H9 (cell line): ENCODE measurements around the gene DCHS2. TPM values are rescaled to one million over a fixed set of nuclear protein-coding genes. Genes with fewer than 3 reads are reported as not detected.

Experiments used
- DNase-seq: peaks from one replicate; pipeline ENCODE4 v3.0.0-alpha.2; 2017
- H2AFZ ChIP-seq: one replicate; pipeline ENCODE4 v1.6.1; 2013; ENCODE audit warnings: mild to moderate bottlenecking, low read length, control low read depth, moderate library complexity
- H2AK5ac ChIP-seq: 2 replicates; pipeline ENCODE4 v1.6.1; 2013; ENCODE audit warnings: low read length, control low read depth, mixed read lengths; ENCODE audit not compliant: insufficient read length
- H2BK120ac ChIP-seq: one replicate; pipeline ENCODE4 v1.6.1; 2013; ENCODE audit warnings: low read depth, mild to moderate bottlenecking, low read length, control low read depth, inconsistent platforms; ENCODE audit not compliant: poor library complexity, severe bottlenecking
- H2BK12ac ChIP-seq: 2 replicates; pipeline ENCODE4 v1.6.1; 2013; ENCODE audit warnings: low read length, control low read depth, mixed read lengths, low read depth; ENCODE audit not compliant: insufficient read length
- H2BK15ac ChIP-seq: 2 replicates; pipeline ENCODE4 v1.6.1; 2013; ENCODE audit warnings: low read depth, low read length, control low read depth
- H2BK20ac ChIP-seq: one replicate; pipeline ENCODE4 v1.6.1; 2013; ENCODE audit warnings: low read depth, mild to moderate bottlenecking, low read length, control low read depth, inconsistent platforms; ENCODE audit not compliant: poor library complexity, severe bottlenecking
- H2BK5ac ChIP-seq: 2 replicates; pipeline ENCODE4 v1.6.1; 2013; ENCODE audit warnings: low read length, control low read depth, mixed read lengths; ENCODE audit not compliant: insufficient read length
- H3K14ac ChIP-seq: 2 replicates; pipeline ENCODE4 v1.6.1; 2013; ENCODE audit warnings: low read length, control low read depth; ENCODE audit not compliant: insufficient read depth
- H3K18ac ChIP-seq: 2 replicates; pipeline ENCODE4 v1.6.1; 2013; ENCODE audit warnings: low read depth, mild to moderate bottlenecking, mixed read lengths, low read length, control low read depth; ENCODE audit not compliant: insufficient read length
- H3K23ac ChIP-seq: 2 replicates; pipeline ENCODE4 v1.6.1; 2013; ENCODE audit warnings: low read length, control low read depth, mixed read lengths, low read depth; ENCODE audit not compliant: insufficient read length
- H3K23me2 ChIP-seq: 2 replicates; pipeline ENCODE4 v1.6.1; 2013; ENCODE audit warnings: low read depth, mild to moderate bottlenecking, mixed read lengths, low read length, control low read depth; ENCODE audit not compliant: insufficient read length, poor library complexity, severe bottlenecking
- H3K27ac ChIP-seq: 2 replicates; pipeline ENCODE4 v1.5.1; 2013; ENCODE audit warnings: low read length, control low read depth, mixed read lengths, low read depth; ENCODE audit not compliant: insufficient read length
- H3K27me3 ChIP-seq: 2 replicates; pipeline ENCODE4 v1.6.1; 2013; ENCODE audit warnings: low read length, control low read depth, inconsistent platforms; ENCODE audit not compliant: insufficient read depth
- H3K4ac ChIP-seq: 2 replicates; pipeline ENCODE4 v1.6.1; 2013; ENCODE audit warnings: low read depth, mild to moderate bottlenecking, control low read depth, inconsistent platforms, low read length, moderate library complexity
- H3K4me1 ChIP-seq: 2 replicates; pipeline ENCODE4 v1.6.1; 2013; ENCODE audit warnings: low read length, control low read depth, inconsistent platforms; ENCODE audit not compliant: insufficient read depth
- H3K4me2 ChIP-seq: 2 replicates; pipeline ENCODE4 v1.6.1; 2013; ENCODE audit warnings: low read length, control low read depth, mixed read lengths; ENCODE audit not compliant: insufficient read length, insufficient read depth
- H3K56ac ChIP-seq: 2 replicates; pipeline ENCODE4 v1.6.1; 2013; ENCODE audit warnings: low read depth, mild to moderate bottlenecking, mixed read lengths, low read length, control low read depth; ENCODE audit not compliant: insufficient read length
- H3K79me1 ChIP-seq: 2 replicates; pipeline ENCODE4 v1.6.1; 2013; ENCODE audit warnings: low read depth, mild to moderate bottlenecking, moderate library complexity, low read length, control low read depth, inconsistent platforms; ENCODE audit not compliant: insufficient read depth, poor library complexity, severe bottlenecking
- H3K79me2 ChIP-seq: 2 replicates; pipeline ENCODE4 v1.6.1; 2013; ENCODE audit warnings: low read length, control low read depth, inconsistent platforms; ENCODE audit not compliant: insufficient read depth
- H3K9ac ChIP-seq: 2 replicates; pipeline ENCODE4 v1.6.1; 2013; ENCODE audit warnings: low read length, control low read depth, mixed read lengths; ENCODE audit not compliant: insufficient read length; ENCODE audit errors: extremely low read depth
- H3K9me3 ChIP-seq: one replicate; pipeline ENCODE4 v1.6.1; 2013; ENCODE audit warnings: low read depth, low read length, inconsistent platforms; ENCODE audit not compliant: control insufficient read depth
- H3T11ph ChIP-seq: one replicate; pipeline ENCODE4 v1.6.1; 2013; ENCODE audit warnings: mild to moderate bottlenecking, low read length, control low read depth, inconsistent platforms
- H4K20me1 ChIP-seq: one replicate; pipeline ENCODE4 v1.6.1; 2013; ENCODE audit not compliant: control insufficient read depth, insufficient read length, insufficient read depth
- H4K5ac ChIP-seq: 2 replicates; pipeline ENCODE4 v1.6.1; 2013; ENCODE audit warnings: low read depth, mild to moderate bottlenecking, mixed read lengths, low read length, control low read depth; ENCODE audit not compliant: insufficient read length
- H4K8ac ChIP-seq: replicated peaks from 2 replicates; pipeline ENCODE4 v1.6.1; 2013; ENCODE audit warnings: low read length, control low read depth, mixed read lengths, low read depth; ENCODE audit not compliant: insufficient read length
- H4K91ac ChIP-seq: 2 replicates; pipeline ENCODE4 v1.6.1; 2013; ENCODE audit warnings: low read depth, mild to moderate bottlenecking, moderate library complexity, mixed read lengths, low read length, control low read depth; ENCODE audit not compliant: insufficient read length
- H3K27ac Mint-ChIP-seq, 3 experiments: 2 replicates in 2 of 3; 3 replicates in 1 of 3; pipeline ENCODE4 v1.8.0; 2020 to 2021; ENCODE audit warnings: mixed read lengths in 3 of 3, mild to moderate bottlenecking in 1 of 3, moderate library complexity in 1 of 3
- H3K27me3 Mint-ChIP-seq: 2 replicates; pipeline ENCODE4 v1.8.0; 2021; ENCODE audit warnings: low read depth, mild to moderate bottlenecking, moderate library complexity, mixed read lengths
- H3K36me3 Mint-ChIP-seq, 3 experiments: 2 replicates in 2 of 3; 3 replicates in 1 of 3; pipeline ENCODE4 v1.8.0; 2020 to 2021; ENCODE audit warnings: low read depth in 3 of 3, mixed read lengths in 3 of 3; ENCODE audit not compliant: insufficient read depth in 1 of 3
- H3K4me1 Mint-ChIP-seq, 2 experiments: 2 replicates each; pipeline ENCODE4 v1.8.0; 2020; ENCODE audit warnings: mixed read lengths in 2 of 2
- H3K4me3 Mint-ChIP-seq, 2 experiments: 2 replicates in 1 of 2; 3 replicates in 1 of 2; pipeline ENCODE4 v1.8.0; 2020 to 2021; ENCODE audit warnings: mild to moderate bottlenecking in 2 of 2, mixed read lengths in 2 of 2, moderate library complexity in 1 of 2
- H3K9me3 Mint-ChIP-seq, 2 experiments: 2 replicates in 1 of 2; 3 replicates in 1 of 2; pipeline ENCODE4 v1.8.0; 2020; ENCODE audit warnings: mild to moderate bottlenecking in 2 of 2, mixed read lengths in 2 of 2, moderate library complexity in 1 of 2
- CTCF ChIP-seq: fragments of 200-600 bp; sonication (generic); conservative IDR thresholded peaks from 3 replicates; pipeline ENCODE4 v1.8.0; 2021; ENCODE audit warnings: antibody characterized with exemption, mild to moderate bottlenecking
- WGBS: extraction: QIAGEN DNeasy Blood & Tissue Kit; methylation state at CpG from one replicate; pipeline ENCODE4 v1.1.7; 2013; ENCODE audit warnings: missing lambda C conversion rate, low lambda C conversion rate, mixed read lengths; ENCODE audit not compliant: insufficient read length; ENCODE audit errors: extremely low coverage; 5-methylcytosine and 5-hydroxymethylcytosine counted together
- total RNA-seq: library from RNA; stranded (reverse); gene quantifications from 2 replicates; pipeline ENCODE4 v1.2.1, GENCODE V29; 2021

Gene DCHS2
- total RNA-seq, 1 experiment from 2014 or later, result 0.57 TPM

DNA sequence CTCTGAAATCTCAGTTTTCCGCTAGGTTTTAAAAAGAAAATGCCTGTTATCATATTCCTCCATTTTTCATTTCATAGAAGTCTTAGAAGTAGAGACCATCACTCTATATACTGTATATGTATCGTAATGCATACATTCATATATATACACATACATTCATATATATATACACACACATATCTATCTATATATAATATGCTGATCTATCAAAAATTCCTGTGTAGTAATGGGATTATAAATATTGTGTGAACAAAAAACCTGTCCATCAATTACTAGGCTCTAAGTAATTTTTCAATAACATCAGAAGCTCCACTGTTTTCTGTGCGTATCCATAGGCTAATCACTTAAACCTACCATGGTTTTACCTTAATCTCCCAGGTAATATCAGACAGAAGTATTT lies 150.2 kb downstream of the DCHS2 start:
- TF ChIP-seq CTCF, result no peak
- H3K18ac ChIP-seq, result no peak overlapping the region
- no peaks in the 10 kb centered on the region for H3K9me3 ChIP-seq
- H3K36me3 Mint-ChIP-seq, result no peaks in the 10 kb centered on the region; a peak in 1 of 7 replicates
- no peaks in the 10 kb centered on the region for H3K23me2 ChIP-seq
- H3K4me3 Mint-ChIP-seq, result no peak overlapping the region
- H3K9me3 Mint-ChIP-seq, result no peaks in the 10 kb centered on the region
- no peak overlapping the region for H3K27ac ChIP-seq
- H2AK5ac ChIP-seq, result no peak overlapping the region
- H4K20me1 ChIP-seq, result no peaks in the 10 kb centered on the region
- H3K9ac ChIP-seq, result no peak overlapping the region
- H4K8ac ChIP-seq, result no peak overlapping the region
- no peak overlapping the region for H2BK20ac ChIP-seq
- H2BK12ac ChIP-seq, result no peak overlapping the region
- no peak overlapping the region for H4K5ac ChIP-seq
- no peak overlapping the region for H4K91ac ChIP-seq
- H3K27ac Mint-ChIP-seq, result no peak overlapping the region
- H3K4me1 Mint-ChIP-seq, result no peaks in the 10 kb centered on the region
- H3K79me1 ChIP-seq, result no peaks in the 10 kb centered on the region
- H3K4ac ChIP-seq, result no peak overlapping the region
- H3K23ac ChIP-seq, result no peak overlapping the region
- no peak overlapping the region for H2AFZ ChIP-seq
- no peak overlapping the region for H3K4me2 ChIP-seq
- no peaks in the 10 kb centered on the region for H3K79me2 ChIP-seq
- H2BK15ac ChIP-seq, result no peak overlapping the region
- no peak overlapping the region for H2BK120ac ChIP-seq
- DNase-seq, result no peak
- no peaks in the 10 kb centered on the region; the same call in 1 of the 2 replicates for H3K27me3 Mint-ChIP-seq
- WGBS, result no CpG with 5 or more reads among the region's 3 CpGs
- no peak overlapping the region for H3K56ac ChIP-seq
- no peak overlapping the region for H3K14ac ChIP-seq
- no peaks in the 10 kb centered on the region for H3K4me1 ChIP-seq
- H3T11ph ChIP-seq, result no peak overlapping the region
- no peaks in the 10 kb centered on the region for H3K27me3 ChIP-seq
- no peak overlapping the region for H2BK5ac ChIP-seq
